Retina (tissue), 1 donor: ENCODE data around the gene COG7.
"Not testable (repeated sequence)": the region's sequence is repeated elsewhere in the genome, so short reads cannot be mapped to it uniquely, and the experiment has no call there.

ENCODE experiments used
- DNase-seq: peaks from one replicate; pipeline ENCODE4 v3.0.0-alpha.2; 2016

Gene COG7

DNA sequence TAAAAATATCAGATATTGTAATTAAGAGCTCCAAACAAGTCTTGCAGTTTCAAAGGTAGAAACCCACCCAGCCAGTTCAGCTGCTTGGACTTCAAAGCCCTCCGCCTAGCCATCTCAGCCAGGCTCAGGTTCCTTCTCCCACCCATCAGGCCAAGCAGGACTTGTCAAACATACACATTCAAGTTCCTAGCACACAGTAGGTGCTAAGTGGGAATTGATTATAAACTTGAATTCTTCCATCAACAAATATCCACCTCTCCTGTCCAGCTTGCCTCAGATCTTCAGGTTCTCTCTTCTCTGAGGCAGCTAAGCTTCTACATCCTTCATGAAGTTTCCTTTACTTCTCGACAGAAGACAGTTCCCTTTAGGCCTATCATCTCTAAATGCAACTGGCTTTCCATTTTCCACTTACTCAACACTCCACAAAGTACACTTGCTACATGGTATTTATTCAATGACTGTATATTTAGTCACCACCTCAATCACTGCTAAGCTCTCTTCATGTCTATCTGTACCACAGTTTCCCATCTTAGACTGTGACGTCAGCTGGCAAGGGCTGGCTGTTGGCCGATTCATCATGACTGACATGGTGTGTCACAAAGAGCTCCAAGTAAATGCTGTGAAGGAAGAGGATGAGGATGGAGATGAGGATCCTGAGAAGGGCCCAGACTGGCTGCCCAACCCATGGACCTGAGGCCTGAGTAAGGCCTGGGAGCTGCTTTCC, 13.3 kb upstream of the COG7 start:
- no peak for DNase-seq

DNA sequence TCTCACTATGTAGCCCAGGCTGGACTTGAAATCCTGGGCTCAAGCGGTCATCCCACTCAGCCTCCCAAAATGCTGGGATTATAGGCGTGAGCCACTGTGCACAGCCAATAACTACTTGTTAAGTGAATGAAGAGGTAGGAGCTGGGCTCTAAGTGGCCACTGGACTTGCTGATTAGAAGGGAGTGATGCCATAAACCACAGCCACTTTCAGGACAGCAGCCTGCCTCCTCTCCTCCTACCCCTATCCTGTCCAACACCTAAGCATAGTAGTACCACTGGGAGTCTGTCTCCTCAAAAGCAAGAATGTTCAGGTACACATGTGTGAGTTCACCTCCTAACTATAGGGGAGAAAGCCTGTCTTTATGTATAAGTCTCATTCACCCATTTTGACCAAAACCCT, 12.2 kb upstream of the COG7 start:
- no peak for DNase-seq

DNA sequence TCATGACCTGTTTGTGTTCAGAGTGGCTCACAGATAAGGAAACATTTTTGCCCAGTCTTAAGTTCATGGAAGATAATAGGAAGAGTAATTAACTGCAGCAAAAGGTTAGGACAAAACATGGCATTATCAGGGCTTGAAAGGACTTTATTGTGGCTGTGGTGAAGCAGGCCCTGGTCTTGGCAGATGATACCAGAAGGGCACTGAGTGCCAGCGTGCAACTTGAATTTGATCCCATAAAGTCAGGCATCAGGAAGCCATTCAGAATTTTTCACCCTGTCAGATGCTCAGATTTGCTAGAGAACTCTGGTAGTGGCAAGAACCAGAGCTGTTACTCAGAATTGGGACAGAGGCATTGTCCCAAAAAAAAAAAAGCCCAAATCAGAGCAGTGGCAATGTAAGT, 11.2 kb upstream of the COG7 start:
- DNase-seq, result no peak

DNA sequence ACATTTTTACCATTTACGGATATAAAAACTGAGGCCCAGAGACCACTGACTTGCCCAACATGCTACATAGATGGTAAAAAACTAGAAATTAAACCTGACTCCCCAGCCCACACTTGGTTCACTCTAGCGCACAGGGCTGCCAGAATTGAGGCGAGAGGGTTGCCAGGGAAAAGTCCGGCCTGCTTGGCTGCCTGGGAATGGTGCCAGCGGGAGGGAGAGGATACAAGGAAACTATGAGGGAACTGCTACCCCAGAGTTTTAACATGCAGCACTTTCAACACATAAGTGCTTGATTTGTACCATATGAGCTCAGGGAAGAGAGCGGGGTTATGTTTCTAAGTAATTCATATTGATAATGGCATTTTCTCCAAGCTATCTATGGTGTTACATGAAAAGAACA, 10.0 kb upstream of the COG7 start:
- not testable (repeated sequence) for DNase-seq

DNA sequence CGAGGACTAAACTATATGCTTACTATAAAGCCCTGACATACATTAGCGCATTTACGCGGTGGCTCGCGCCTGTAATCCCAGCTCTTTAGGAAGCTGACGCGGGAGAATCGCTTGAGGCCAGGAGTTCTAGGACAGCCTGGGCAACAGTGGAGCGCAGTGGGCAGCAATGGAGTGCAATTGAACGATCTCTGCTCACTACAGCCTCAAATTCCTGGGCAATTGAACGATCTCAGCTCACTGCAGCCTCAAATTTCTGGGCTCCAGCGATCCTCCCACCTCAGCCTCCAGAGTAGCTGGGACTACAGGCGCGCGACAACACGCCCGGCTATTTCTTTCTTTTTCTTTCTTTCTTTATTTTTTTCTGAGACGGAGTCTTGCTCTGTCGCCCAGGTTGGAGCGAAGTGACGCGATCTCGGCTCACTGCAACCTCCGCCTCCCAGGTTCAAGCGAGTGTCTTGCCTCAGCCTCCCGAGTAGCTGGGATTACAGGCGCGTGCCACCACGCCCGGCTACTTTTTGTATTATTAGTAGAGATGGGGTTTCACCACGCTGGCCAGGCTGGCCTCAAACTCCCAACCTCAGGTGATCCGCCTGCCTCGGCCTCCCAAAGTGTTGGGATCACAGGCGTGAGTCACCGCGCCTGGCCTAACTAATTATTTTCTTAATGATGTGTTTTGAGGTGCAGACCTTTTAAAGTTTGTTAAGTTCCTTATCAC, 506 bp upstream of the COG7 start:
- DNase-seq, result no peak

DNA sequence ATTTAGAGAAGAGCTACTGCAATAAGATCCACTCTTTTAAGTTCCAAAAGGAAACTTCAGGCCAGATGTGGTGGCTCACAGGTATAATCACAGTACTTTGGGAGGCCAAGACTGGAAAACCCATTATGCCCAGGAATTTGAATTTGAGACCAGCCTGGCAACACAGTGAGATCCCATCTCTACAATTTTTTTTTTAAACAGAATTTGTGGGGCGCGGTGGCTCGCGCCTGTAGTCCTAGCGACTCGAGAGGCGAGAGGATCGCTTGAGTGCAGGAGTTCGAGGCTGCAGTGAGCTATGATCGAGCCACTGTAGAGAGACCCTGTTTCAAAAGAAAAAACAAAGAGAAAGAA, 793 bp downstream of the COG7 start:
- DNase-seq, result no peak

DNA sequence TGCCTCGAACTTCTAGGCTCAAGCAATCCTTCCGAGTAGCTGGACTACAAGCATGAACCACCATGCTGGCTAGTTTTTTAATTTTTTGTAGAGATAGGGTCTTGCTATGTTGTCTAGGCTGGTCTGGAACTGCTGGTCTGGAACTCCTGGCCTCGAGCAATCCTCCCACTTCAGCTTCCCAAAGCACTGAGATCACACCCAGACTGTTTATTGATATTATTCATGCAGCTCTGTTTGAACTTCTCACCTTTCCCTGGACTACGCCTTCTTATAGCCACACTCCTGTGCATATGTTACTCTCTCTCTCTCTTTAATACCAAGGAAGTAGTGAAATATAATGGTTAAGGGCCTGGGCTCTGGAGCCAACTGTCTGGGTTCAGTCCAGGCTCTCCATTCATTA, 4.6 kb downstream of the COG7 start:
- DNase-seq, result no peak

DNA sequence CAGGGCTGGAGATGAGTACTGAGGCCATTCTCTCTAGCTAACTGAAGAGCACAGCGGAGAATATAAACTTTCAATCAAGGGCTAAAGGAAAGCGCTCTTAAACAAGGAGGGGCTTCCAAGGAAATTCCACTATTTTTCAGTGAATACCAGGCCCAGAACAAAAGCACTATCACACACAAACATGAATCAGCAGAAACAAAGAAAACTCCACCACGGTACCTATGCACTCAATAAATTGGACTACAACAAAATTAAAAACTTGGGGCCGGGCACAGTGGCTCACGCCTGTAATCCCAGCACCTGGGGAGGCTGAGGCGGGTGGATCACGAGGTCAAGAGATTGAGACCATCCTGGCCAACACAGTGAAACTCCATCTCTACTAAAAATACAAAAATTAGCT, 15.4 kb downstream of the COG7 start:
- DNase-seq, result not testable (repeated sequence)

DNA sequence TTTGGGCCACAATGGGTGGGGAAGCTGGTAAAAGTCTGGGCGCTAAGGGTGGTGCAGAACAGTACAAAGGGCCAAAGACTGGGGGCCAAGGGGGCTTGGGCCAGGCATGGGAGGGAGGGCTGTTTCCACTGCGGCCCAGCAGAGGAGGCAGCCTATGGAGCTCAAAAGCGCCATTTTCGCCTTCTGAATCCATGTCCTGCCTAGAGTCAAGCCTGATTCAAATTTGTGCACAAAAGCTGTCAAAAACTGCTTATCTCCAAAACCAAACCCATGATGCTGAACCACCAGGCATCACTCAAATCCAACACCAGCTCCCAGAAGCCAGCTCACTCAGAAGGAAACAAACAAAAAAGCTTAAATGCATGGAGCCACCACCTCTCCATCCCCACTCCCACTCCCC, 16.0 kb downstream of the COG7 start:
- DNase-seq, result no peak

DNA sequence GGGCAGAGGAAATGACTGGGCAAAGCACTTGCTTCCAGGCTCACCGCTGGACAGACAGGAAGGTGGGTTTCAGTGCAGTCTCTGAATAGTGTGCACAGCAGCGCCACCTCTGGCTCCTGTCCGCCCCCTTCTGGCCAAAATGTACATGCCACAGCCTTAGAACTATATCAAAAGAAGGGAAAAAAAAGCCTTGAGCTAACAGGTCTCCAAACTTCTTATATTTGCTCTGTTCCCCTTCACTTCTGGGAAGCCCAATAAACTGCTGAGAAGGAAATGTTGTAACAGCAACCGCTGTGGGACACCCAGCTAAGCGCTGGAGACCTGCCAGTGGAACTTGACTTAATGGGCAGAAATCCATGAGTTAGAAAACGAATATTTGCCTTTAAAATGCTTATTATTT, 17.5 kb downstream of the COG7 start:
- DNase-seq, result peak; percentile 51

DNA sequence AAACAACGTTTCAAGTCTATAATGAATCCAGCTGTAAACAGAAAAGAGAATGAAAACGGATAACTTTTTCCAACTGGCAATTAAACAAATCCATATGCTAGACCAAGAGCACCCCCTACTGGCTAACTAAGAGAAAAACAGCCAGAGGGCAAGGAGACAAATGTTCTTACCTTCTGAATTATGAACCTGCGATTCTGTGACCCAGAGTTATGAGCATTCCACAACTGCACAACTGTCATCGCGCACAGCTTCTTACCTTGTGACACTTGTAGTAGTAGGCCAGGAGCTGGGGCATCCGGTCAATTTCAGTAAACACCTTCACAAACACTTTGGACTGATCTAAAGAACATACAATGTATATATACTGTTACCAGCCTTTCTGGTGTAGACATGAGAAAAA, 18.6 kb downstream of the COG7 start:
- peak; percentile 60 for DNase-seq

DNA sequence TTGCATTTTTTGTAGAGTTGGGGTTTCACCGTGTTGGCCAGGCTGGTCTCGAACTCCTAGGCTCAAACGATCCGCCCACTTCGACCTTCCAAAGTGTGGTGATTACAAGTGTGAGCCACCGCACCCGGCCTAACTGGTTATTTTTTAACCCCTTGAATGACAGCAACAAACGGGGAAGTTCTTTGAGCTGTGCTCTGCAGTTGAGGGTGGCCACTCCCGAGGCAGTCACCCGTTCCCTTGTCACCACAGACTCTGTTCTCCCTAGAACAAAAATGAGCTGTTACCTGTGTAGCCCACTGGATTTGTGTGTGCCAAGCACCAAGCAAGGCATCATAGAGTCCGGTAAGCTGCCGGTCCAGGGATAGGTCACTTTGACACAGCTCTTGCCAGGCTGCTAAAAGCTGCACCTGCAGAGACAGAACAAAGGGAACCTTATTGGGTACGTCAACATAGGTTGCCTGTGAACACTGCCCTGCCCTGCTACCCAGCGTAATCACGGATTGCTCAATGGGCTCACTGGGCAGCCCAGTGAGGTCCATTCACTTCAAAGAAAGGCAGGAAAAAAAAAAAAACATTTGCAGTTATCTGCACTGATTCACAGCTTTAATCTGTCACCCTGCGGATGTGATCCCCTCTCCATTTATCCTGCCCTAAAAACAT, 19.6 kb downstream of the COG7 start:
- no peak for DNase-seq

DNA sequence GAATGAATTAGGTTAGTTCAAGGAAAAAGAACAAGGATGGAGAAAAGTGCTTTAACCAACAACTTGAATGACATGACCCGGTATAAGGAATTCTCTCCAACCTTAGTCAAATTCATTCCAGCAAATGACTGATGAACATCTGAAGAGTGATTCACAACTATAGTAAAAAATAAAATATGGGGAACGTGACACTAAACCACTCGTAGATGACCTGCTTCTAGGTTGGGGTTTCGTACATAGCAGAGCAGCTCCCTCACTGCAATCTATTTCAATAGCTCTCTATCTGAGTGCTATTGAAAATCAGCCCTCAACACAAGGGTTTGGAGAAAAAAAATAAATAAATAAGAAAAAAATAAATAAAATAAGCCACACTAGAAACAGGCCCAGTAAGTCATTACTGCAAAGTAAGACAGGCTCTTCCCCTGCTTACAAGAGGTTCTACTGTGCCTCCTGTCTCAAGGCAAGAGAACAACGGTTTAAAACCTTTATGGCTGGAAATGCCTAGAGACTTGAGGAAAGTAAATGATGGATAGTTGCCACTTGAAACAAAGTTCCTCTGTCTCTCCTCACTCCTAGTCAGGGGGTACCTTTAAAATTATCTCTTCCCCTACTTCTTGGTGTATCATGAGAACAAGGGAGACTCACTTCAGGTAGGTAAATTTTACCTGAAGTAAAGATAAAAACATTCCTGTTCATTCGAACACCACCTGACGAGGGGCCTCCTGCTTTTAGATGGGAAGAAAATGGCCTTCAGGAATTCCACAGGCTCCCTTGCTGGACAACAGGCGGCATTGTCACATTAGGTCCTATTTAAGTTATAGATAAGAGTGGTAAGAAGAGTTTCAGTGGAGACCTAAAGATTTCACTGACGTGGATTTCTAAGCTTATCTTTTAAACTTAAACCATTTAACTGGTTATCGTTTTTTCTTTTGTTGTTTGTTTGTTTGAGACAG, 20.5 kb downstream of the COG7 start:
- no peak for DNase-seq

DNA sequence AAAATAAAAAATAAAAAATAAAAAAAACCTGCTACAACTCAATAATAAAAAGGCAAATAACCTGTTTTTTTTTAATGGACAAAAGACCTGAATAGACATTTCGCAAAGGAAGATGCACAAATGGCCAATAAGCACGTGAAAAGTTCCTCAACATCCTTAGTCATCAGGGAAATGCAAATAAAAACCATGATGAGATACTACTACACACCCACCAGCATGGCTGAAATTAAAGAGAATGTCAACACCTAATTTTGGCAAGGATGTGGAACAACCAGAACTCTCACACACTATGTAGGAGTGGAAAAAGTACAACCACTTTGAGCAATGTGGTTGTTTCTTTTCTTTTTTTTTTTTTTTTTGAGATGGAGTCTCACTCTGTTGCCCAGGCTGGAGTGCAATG, 24.6 kb downstream of the COG7 start:
- no peak for DNase-seq

DNA sequence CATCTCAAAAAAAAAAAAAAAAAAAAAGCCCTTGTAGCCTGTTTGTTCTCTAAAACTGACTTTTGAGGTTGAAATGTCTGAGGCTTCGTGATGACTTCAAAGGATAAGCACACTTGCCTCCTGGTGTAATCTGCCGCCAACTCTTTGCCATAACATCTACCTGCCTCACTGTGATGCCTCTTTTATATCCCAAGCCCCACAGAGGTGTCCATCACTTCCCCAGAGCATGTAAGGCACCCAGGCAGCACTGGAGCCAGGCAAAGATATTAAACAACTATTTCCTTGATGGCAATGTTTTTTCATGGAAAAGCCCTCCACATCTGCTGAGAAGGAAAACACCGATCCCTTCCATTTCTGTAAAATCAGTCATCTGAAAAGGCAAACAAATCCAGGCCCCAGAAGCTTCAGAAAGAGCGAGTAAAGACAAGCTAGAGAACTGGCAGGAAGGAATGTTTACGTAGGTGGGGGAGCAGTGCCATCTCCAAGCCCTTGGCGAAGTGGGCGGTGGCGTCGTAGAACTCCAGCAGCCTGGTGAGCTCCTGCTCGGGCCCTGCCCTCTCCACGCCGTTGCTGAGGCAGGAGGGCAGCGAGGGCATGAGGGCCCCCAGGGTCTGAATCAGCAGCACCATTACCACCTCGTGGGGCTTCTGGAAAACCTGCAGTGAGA, 28.6 kb downstream of the COG7 start:
- DNase-seq, result no peak

DNA sequence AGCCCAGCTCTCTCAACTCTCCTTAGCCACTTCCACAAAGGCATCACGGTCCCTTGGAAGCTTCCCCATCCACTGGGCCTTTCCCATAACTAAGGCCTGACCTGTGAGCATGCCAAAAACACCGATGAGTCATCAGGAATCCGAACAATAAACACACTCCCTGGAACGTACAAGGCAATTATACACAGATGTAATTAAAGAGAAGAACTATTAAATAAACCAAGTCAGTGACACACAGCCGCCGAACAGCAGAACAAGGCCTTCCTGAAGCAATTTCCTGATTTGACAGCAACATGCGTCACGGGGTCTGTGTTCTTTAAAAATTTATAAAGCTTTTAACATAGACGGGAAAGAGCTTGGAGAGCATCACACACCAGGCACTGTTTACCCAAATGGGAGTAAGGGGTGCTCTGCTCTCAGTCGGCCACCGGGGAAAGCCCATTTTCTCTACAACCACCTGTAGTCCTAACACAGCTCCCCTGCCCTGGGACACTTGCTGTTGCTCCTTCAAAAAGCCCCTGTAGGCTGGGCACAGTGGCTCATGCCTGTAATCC, 29.4 kb downstream of the COG7 start:
- no peak for DNase-seq

DNA sequence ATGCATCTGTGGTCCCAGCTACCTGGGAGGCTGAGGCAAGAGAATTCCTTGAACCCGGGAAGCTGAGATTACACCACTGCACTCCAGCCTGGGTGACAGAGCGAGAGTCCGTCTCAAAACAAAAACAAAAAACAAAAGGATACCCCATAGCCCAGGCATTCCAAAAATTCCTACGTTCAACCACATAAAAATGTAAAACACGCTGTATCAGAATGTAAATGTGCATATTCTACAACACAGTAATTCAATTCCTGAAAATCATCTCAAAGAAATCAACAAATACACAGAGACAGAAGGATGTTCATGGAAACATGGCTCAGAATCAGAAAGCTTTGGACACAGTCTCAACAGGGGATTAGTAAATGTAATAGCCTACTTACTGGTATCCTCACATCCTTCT, 33.0 kb downstream of the COG7 start:
- no peak for DNase-seq

DNA sequence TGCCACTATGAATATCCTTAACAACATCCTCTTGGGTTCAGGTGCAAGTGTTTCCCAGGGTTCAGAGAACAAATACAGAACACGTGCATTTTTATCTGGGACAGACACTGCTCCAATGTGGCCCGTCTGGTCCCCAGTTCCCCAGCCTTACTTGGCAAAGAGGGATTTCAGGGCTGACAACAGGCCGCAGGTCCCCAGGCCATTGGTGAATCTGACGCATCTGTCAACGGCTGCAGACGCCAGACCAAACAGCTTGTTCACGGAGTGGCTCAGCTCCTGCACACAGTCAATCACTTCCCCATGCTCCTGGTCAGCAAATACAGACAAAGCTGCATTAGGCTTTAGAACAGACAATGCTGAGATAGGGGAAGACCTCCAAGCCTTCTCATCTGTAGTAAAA, 36.2 kb downstream of the COG7 start:
- no peak for DNase-seq

DNA sequence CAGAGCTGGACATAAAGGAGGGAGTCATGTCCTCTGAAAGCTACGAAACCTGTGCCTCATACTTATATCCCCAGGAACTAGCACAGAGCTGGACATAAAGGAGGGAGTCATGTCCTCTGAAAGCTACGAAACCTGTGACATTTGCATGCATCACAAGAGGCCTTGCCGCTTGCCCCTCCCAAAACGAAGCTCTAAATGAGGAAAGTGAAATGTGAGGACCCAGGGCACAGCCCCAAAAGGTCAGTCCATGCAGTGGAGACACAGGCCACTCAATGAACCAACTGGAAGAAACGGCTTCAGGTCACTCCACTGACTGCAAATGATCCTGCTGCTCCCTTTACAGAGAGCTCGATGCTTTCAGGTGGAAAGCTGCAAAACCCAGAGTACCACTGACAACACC, 38.3 kb downstream of the COG7 start:
- no peak for DNase-seq

DNA sequence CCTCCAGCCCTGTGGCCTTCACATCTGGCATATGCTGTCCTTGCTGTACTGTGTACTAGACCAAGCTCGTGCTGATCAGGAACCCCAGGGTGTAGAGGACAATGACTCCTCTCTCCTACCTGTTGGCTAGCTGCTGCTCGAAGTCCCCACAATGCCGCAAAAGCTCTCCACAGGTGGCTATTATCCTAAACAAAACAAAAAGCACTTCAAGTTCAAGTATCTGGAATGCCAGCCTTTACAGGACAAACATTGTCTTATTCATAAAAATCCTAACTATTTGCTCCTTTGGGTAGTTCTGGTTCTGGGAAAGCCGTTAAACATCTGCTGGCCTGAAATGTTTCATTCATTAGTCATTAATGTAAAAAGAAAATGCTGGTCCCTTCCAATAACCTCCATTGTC, 42.8 kb downstream of the COG7 start:
- no peak for DNase-seq

DNA sequence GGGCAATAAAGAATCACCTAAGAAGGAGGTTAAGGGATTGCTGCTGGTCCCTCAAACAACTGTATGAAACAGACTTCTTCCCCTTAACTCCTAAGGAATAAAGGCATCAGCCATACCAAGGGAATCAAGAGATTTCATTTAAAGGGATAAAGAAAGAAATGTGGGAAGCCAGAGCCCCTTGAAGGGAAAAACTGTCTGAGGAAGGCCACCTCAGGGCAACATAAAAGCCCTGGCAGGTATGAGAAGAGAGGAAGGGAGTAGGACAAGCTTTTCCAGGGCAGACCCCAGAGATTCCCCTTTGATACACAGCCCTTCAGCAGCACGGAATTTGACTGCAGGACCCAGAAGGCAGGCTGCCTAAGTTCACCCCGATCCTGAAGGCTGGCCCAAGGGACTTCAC, 43.5 kb downstream of the COG7 start:
- no peak for DNase-seq

DNA sequence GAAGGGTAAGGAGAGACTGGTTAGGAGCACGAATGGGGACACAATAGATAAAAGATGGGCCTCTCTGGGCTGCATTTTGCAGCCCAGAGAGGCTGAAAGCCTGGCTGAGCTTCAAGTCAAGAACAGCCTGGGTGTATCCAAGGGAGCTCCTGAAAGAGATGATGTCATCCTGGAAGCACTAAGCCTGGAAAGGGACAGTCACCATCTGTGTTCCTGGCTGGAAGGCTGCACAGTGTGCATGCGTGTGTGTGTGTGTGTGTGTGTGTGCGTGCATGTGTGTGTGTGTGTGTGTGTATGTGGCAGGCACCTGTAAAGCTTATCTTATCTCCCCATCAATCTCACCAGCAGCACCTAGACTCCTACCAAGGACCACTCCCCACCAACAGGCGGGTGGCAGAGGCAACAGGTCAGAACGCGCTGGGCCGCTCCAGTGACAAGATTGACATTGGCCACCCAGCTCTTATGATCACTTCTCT, 44.1 kb downstream of the COG7 start:
- peak; percentile 67 for DNase-seq
